ENCODE measurements around the gene E2F3. TPM values are rescaled to one million over a fixed set of nuclear protein-coding genes. Genes with fewer than 3 reads are reported as not detected.
A peak's percentile ranks its signal among the peaks of the same experiment; 100 is the strongest.

The E2F3 gene
- total RNA-seq, 1 experiment from 2014 or later: 27.1 TPM

DNA sequence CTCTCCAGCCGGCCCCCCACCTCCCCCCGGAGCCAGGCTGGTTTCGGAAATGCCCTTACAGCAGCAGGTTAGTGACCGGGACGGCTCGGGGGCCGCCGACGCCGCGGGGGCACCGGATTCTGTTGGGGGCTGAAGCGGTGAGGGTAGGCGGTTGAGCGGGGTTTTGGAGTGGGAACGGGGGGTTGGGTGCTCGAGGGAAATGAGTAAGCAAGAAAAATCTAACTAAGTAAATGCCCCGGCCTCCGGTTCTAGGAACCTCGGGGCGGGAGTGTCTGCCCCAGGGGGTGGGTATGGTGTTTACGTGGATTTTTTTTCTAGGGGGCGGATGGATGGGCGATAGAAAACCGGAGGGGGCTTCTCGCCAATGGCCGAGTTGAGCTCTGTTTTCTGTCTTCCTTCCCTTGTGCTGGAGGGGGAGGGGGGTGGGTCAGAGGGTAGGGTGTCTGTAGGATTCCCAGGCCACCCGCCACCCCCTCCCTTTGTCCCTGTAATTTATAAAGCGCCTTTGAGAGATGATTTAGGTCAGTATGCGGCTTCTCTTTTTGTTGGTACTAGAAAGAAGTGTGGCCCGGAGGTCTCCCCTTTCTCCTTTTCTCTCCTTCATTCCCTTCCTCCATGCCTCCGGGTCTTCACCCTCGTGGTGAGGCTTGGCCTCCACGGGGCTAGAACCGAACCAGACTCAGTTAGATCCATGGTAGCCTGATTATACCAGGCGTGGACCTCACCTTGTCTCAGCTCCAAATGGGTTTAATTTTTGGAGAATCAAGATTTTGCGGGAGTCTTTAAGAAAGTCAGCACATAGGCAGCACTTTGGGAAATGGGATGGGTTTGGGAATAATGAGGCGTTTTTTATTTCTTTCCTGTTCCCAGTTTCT lies 2.3 kb downstream of the E2F3 start:
- intact Hi-C loops (cut with micrococcal nuclease): loop anchor here (1.0 to 10.0 kb wide), 4 partner anchors 112 to 309 kb away; partner anchors contain the start of gene MBOAT1
- 0 out of 2 replicates have a peak, but pooled peaks have one; percentile 1 for ATAC-seq
- POLR2A ChIA-PET: interaction anchor here (0.6 to 1.2 kb wide), 11 partner anchors 10 to 183 kb away, joined by 3 to 5 read pairs (median 3); partner anchors contain the start of gene CDKAL1

More for the DNA sequence above, 2.3 kb downstream of the E2F3 start:
- H3K27me3 ChIP-seq (ENCODE audit: insufficient read depth, low read length): no peaks in the 10 kb centered on the region
- DNase-seq (ENCODE audit: low read depth, low spot score): peak; percentile 12
- H3K79me2 ChIP-seq (ENCODE audit: insufficient read depth, low read length): peaks cover 69% of the 10 kb centered on the region
- TF ChIP-seq, protein P1, sequence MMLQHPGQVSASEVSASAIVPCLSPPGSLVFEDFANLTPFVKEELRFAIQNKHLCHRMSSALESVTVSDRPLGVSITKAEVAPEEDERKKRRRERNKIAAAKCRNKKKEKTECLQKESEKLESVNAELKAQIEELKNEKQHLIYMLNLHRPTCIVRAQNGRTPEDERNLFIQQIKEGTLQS (IDR thresholded peaks at IDR 0.05): no peak
- TF ChIP-seq, protein P2, sequence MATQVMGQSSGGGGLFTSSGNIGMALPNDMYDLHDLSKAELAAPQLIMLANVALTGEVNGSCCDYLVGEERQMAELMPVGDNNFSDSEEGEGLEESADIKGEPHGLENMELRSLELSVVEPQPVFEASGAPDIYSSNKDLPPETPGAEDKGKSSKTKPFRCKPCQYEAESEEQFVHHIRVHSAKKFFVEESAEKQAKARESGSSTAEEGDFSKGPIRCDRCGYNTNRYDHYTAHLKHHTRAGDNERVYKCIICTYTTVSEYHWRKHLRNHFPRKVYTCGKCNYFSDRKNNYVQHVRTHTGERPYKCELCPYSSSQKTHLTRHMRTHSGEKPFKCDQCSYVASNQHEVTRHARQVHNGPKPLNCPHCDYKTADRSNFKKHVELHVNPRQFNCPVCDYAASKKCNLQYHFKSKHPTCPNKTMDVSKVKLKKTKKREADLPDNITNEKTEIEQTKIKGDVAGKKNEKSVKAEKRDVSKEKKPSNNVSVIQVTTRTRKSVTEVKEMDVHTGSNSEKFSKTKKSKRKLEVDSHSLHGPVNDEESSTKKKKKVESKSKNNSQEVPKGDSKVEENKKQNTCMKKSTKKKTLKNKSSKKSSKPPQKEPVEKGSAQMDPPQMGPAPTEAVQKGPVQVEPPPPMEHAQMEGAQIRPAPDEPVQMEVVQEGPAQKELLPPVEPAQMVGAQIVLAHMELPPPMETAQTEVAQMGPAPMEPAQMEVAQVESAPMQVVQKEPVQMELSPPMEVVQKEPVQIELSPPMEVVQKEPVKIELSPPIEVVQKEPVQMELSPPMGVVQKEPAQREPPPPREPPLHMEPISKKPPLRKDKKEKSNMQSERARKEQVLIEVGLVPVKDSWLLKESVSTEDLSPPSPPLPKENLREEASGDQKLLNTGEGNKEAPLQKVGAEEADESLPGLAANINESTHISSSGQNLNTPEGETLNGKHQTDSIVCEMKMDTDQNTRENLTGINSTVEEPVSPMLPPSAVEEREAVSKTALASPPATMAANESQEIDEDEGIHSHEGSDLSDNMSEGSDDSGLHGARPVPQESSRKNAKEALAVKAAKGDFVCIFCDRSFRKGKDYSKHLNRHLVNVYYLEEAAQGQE (IDR thresholded peaks at IDR 0.05; ENCODE audit: low read depth): no peak
- TF ChIP-seq, protein P3, sequence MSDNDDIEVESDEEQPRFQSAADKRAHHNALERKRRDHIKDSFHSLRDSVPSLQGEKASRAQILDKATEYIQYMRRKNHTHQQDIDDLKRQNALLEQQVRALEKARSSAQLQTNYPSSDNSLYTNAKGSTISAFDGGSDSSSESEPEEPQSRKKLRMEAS (IDR thresholded peaks at IDR 0.05): no peak
- TF ChIP-seq SP1 (IDR thresholded peaks at IDR 0.05; ENCODE audit: low read depth) (no peak), ZFX (IDR thresholded peaks at IDR 0.05) (no peak), EZH2 (IDR thresholded peaks at IDR 0.05) (no peak), FOSL1 (IDR thresholded peaks at IDR 0.05; ENCODE audit: low read depth) (no peak), CBX3 (IDR thresholded peaks at IDR 0.05; ENCODE audit: low read depth) (no peak), ELF1 (IDR thresholded peaks at IDR 0.05; ENCODE audit: borderline replicate concordance, low read depth) (no peak), CEBPB (IDR thresholded peaks at IDR 0.05; ENCODE audit: low read depth) (no peak), RAD21 (IDR thresholded peaks at IDR 0.05; ENCODE audit: low read depth) (no peak), EGR1 (IDR thresholded peaks at IDR 0.05; ENCODE audit: low read depth) (no peak), JUND (IDR thresholded peaks at IDR 0.05) (no peak), SIN3A (IDR thresholded peaks at IDR 0.05; ENCODE audit: low read depth) (no peak), SRF (IDR thresholded peaks at IDR 0.05; ENCODE audit: low read depth) (no peak)
- TF ChIP-seq, protein P4, sequence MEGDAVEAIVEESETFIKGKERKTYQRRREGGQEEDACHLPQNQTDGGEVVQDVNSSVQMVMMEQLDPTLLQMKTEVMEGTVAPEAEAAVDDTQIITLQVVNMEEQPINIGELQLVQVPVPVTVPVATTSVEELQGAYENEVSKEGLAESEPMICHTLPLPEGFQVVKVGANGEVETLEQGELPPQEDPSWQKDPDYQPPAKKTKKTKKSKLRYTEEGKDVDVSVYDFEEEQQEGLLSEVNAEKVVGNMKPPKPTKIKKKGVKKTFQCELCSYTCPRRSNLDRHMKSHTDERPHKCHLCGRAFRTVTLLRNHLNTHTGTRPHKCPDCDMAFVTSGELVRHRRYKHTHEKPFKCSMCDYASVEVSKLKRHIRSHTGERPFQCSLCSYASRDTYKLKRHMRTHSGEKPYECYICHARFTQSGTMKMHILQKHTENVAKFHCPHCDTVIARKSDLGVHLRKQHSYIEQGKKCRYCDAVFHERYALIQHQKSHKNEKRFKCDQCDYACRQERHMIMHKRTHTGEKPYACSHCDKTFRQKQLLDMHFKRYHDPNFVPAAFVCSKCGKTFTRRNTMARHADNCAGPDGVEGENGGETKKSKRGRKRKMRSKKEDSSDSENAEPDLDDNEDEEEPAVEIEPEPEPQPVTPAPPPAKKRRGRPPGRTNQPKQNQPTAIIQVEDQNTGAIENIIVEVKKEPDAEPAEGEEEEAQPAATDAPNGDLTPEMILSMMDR (IDR thresholded peaks at IDR 0.05 in 2 of 3, conservative IDR thresholded peaks at IDR 0.05 in 1 of 3; ENCODE audit: borderline replicate concordance in 1 of 3, insufficient read depth in 1 of 3, low read depth in 2 of 3, low read length in 2 of 3): no peak
- TF ChIP-seq, protein P5, sequence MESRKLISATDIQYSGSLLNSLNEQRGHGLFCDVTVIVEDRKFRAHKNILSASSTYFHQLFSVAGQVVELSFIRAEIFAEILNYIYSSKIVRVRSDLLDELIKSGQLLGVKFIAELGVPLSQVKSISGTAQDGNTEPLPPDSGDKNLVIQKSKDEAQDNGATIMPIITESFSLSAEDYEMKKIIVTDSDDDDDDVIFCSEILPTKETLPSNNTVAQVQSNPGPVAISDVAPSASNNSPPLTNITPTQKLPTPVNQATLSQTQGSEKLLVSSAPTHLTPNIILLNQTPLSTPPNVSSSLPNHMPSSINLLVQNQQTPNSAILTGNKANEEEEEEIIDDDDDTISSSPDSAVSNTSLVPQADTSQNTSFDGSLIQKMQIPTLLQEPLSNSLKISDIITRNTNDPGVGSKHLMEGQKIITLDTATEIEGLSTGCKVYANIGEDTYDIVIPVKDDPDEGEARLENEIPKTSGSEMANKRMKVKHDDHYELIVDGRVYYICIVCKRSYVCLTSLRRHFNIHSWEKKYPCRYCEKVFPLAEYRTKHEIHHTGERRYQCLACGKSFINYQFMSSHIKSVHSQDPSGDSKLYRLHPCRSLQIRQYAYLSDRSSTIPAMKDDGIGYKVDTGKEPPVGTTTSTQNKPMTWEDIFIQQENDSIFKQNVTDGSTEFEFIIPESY (IDR thresholded peaks at IDR 0.05; ENCODE audit: extremely low read depth, insufficient replicate concordance, low read length): no peak
- ChIA-PET RAD21 (ENCODE audit: low non-redundant PET in 1 of 2, low total read pairs in 2 of 2, uncharacterized antibody in 2 of 2, unreplicated experiment in 2 of 2) (interaction anchor here (0.6 to 1.2 kb wide), 3 partner anchors 90 to 154 kb away, joined by 3 to 7 read pairs (median 3); no protein-coding TSS in a partner anchor), CTCF (interaction anchor here (0.6 to 2.2 kb wide), 14 partner anchors 10 to 160 kb away, joined by 3 to 20 read pairs (median 3); no protein-coding TSS in a partner anchor)
- no peaks in the 10 kb centered on the region for H3K9me2 ChIP-seq (ENCODE audit: insufficient read depth)
- peaks cover 0 to 24% of the 10 kb centered on the region in 2 experiments; a peak in 2 of 4 replicates for H3K4me1 ChIP-seq (ENCODE audit: control insufficient read depth in 1 of 2, insufficient read depth in 2 of 2, low read length in 2 of 2)
- BruUV-seq (replicated peaks): no TSS peak
- H3K4me3 ChIP-seq (replicated peaks in 1 of 2; ENCODE audit: low read depth in 1 of 2, low read length in 2 of 2): peak overlapping the region; percentile 63 to 75
- no peaks in the 10 kb centered on the region for H3K9me3 ChIP-seq (ENCODE audit: control insufficient read depth in 1 of 2, insufficient read depth in 1 of 2, low read depth in 1 of 2, low read length in 2 of 2)
- H3K9ac ChIP-seq (ENCODE audit: low read length): peak overlapping the region; percentile 98
- H2AFZ ChIP-seq (ENCODE audit: low read depth, low read length, poor library complexity, severe bottlenecking): no peak overlapping the region
- peak overlapping the region; percentile 88 for H3K27ac ChIP-seq (ENCODE audit: low read depth, low read length)
- H3K4me2 ChIP-seq (ENCODE audit: low read length): peak overlapping the region; percentile 73
- H4K20me1 ChIP-seq (ENCODE audit: insufficient read depth): peaks cover 18% of the 10 kb centered on the region; the same call in 1 of the 2 replicates
- peaks cover 9 to 26% of the 10 kb centered on the region in 2 experiments for H3K36me3 ChIP-seq (ENCODE audit: control insufficient read depth in 1 of 2, insufficient read depth in 2 of 2, low read length in 2 of 2)
